GM18498 (cell line): ENCODE measurements around the gene HYAL3.
"Not testable (repeated sequence)": the region's sequence is repeated elsewhere in the genome, so short reads cannot be mapped to it uniquely, and the experiment has no call there.

ENCODE experiments used
- ATAC-seq: cut with Tn5 transposase; IDR thresholded peaks from one replicate; pipeline ENCODE4 v1.9.1; 2021; ENCODE audit warnings: mild to moderate bottlenecking, moderate library complexity; ENCODE audit not compliant: unreplicated experiment

Gene HYAL3

GRCh38 chr3:50316657-50317242 is 17.5 kb upstream of the HYAL3 start:
- ATAC-seq, result no peak

DNA sequence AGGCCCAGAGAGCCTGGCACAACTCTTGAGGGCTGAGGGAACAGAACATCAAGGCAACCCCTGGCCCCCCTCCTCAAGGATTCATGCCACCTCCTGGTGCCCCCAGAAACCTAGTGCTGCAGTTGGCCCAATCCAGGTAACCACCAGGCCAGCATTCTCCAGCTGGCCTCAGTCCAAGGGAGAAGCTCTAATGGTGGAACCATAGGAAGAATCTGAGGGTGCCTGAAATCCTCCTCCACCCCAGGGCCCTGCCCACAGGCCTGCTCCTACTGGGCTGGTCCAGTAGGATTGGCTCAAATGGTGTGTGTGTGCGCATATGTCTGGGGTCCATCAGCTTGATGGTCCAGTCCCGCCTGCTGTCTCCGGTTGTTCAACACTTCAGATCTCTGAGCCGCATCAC is 15.6 kb upstream of the HYAL3 start:
- ATAC-seq, result no peak

- no peak for ATAC-seq
Observed at GRCh38 chr3:50314342-50314741, 15.1 kb upstream of the HYAL3 start.

DNA sequence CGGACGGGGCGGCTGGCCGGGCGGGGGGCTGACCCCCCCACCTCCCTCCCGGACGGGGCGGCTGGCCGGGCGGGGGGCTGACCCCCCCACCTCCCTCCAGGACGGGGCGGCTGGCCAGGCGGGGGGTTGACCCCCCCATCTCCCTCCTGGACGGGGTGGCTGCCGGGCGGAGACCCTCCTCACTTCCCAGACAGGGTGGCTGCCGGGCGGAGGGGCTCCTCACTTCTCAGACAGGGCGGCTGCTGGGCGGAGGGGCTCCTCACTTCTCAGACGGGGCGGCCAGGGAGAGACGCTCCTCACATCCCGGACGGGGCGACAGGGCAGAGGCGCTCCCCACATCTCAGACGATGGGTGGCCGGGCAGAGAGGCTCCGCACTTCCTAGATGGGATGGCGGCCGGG is 12.8 kb upstream of the HYAL3 start:
- not testable (repeated sequence) for ATAC-seq

DNA sequence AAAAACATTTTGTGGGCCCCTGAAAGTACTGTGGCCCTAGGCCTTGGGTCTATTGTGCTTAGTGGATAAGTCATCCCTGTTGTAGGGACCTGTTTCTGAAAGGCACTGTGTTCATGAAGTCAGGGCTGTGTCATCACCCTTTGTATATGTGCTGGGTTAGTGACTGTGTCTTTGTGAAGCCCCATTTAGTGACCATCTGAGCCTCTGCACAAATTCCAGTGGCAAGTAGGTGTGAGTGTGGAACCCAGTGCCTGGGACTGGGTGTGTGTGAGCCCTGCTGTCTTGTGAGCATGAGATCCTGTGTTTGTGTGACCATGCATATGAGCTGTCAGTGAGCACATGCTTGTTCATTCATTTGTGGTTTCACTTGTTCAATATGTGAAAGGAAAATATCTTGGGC is 5.4 kb upstream of the HYAL3 start:
- no peak for ATAC-seq

DNA sequence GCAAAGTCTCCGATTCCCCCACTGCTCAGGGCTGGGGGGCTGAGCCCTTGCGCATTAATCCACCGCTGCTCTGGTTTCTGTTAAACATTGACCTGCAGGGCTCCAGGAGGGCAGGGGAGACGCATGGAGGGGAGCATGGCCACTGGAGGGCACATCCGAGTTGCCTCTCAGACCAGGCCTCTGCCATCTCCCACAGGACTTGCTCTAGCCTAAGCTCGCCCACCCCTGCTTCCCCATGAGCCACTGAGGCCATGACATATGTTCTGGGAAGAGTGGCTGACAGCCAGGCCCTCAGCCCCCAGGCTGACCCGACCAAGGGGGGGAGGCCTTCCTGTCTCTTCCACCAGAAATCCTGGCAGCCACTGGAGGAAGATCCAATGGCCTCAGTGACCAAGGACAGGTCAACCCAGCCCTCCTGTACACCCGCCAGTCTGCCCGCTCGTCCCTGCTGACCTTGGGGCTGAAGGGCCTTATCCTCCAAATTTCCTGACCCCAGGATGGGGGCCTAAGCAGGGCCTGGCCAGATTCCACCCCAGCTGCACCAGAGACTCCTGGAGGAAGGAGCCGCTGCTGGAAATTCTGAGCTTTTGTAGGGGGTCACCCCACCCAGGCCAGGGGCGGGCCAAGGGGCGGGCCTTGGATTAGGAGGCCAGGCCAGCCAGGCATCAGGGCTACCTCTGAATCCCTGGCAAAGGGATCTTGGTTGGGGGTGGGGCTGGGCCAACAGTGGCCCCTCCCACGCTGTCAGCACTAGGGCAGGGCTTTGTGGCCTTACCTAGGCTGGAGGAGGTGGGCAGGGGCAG is 4.0 kb upstream of the HYAL3 start, which contains the start of gene HYAL1:
TSS of gene HYAL1 (minus strand) at position 562 of the 803 bp plus-strand sequence. CDS start 618 bp downstream, outside the sequence.
- no peak for ATAC-seq

DNA sequence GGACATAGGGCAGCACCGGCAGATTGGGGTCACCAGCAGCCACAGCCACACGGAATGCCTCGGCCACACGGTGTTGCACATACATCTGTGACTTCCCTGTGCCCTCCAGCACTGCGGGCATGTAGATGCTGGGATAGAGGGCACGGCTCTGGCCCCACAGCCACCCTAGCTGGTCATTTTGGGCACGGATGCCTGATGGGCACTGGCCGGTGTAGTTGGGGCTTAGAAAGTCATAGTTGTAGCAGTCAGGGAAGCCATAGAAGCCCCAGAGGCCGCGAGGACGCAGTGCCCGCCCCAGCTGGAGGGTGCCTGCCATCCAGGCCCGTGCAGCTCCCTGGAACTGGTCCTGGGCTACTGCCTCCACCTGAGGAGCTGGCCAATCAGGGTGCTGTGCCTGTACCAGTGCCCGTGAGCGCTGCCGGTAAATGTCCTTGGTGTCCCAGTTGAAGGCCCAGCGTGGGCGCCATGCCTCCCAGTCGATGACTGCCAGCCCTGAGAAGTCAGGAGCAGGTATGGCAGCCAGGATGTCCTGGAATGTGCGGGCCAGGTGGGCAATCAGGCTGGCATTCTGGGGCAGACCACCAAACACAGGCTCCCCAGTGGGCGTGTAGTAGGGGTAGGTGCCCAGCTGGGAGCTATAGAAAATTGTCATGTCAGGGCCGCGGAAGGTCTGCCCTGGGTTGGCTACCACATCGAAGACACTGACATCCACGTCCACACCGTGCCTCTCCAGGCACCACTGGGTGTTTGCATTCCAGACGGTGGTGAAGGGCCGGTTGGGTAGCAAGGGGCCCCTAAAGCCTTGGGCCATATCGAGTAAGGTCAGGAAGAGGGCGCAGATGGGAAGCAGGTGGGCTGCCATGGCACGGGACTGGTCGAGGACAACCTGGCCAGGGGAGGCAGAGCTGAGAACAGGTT is 3.1 kb upstream of the HYAL3 start:
- no peak for ATAC-seq

DNA sequence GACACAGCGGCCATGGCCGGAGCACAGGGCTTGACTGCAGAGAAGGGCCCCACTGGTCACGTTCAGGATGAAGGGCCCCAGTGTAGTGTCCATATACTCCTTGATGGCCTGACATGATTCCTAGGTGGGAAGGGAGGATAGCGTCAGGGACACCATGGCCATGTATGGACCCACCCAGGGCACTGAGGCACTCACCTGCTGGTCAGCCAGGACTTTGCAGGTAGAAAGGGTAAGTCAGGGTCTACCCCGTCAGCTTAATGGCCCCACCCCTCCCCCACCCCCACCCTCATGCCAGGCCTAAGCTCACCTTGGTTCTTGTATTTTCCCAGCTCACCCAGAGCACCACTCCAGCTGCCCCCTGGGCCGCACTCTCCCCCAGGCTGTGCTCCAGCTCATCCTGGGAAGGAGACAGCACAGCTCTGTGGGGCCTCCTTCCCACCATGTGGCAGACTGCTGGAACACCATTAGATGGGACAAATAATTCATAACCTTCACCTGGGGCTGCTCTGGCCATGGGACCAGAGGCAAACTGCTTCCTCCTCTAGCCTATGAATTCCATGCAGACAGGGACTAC is 1.6 kb upstream of the HYAL3 start:
- no peak for ATAC-seq

DNA sequence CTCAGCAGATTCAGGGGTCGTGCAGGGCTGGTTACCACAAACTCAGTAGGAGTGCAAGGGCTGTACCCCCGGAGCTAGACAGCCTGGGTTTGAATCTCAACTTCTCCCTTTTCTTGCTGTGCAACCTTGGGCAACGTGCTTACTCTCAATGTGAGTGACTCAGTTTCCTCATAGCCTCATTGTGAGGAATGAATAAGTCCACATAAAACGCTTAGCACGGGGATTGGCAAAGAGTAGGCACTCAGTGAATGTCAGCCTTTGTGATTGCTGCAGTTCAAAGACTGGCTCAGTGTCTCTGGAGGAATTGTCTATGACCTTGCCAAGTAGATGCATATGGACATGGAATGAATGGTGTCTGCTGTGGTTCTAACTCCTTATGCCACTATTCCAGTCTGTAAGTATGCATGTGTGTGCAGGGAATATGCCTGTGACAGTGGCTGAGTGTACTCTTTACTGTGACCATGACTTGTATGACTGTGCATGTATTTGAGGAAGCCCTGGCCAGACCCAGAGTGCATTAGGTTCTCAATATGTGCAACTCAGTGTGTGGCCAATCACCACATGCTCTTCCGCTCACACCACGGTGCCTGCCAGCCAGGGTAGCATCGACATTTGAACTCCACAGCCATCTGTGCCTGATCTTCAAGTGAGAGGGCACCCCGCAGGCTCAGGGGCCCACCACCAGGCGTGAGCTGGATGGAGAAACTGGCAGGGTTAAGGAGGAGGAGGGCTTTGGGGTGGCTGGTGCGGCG is 900 bp upstream of the HYAL3 start:
- no peak for ATAC-seq

DNA sequence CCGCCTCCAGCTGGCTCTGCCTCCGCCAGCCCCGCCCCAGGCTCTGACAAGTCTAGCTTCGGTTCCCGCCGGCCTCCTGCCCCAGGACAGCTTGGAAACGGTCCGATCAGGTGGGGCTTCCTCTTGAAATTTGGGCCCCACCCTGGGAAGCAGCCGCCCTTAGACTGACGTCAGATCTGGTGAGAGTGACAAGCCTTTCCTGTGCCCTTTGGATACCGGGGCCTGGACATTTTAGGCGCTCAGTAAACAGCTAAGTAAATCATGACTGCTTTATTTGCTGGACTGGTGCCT is 378 bp upstream of the HYAL3 start:
- no peak for ATAC-seq

- ATAC-seq, result no peak
Observed at GRCh38 chr3:50297896-50298725, 1.1 kb downstream of the HYAL3 start.

DNA sequence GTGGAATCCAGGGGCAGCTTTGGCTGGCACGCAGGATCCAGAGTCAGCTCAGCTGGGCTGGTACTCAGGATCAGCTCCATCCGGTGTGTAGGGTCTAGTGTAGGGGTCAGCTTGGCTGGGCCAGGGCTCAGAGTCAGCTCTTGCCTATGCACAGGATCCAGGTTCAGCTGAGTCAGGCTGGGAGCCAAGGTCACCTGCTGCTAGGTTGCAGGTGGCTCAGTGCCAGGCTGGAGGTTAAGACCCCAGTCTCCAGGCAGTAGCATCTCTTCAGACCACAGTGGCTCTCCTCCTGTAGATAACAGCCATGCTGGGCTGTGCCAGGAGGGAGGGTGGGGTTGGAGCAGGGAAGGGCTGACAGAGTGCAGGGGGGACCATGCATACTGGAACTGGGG is 1.8 kb downstream of the HYAL3 start:
- ATAC-seq, result no peak

- no peak for ATAC-seq
Observed at GRCh38 chr3:50296721-50297383, 2.4 kb downstream of the HYAL3 start.

DNA sequence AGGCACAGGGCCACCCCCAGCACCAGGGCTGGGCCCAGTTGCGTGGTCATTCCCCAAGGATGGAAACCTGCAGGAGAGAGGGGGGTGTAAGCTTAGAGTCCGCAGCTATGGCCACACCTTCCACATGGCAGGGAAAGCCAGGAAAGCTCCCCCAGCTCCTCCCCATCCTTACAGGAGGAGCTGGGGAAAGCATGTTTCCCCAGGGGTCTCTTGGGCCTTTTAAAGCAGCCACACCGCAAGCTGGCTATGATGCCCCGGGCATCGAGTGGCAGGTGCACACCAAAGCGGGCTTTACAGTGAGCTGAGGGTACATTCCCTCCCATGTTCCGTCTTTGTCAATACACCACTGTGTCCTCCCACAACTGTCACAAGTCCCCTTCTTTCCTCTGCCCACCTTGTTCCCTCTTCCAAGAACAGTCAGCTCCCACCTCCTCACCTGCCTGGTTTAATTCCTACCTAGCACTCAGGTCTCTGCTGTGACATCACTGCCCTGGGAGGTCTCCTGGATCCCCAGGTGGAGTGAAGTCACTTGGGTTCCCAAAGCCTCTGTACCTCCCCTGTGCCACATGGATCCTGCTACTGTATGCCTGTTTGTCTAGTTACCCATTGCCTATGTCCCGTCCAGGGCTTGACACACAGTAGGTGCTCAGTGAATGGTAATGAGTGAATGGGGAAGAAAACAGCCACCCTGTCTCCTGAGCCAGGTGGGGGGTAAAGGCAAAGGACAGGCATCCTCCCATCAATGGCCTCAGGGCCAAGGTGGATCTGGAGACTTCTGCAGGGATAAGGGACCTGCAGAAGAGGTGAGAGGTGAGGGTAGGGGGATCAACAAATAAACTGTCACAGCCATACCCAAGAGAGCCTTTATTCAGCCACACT is 3.4 kb downstream of the HYAL3 start:
- no peak for ATAC-seq

DNA sequence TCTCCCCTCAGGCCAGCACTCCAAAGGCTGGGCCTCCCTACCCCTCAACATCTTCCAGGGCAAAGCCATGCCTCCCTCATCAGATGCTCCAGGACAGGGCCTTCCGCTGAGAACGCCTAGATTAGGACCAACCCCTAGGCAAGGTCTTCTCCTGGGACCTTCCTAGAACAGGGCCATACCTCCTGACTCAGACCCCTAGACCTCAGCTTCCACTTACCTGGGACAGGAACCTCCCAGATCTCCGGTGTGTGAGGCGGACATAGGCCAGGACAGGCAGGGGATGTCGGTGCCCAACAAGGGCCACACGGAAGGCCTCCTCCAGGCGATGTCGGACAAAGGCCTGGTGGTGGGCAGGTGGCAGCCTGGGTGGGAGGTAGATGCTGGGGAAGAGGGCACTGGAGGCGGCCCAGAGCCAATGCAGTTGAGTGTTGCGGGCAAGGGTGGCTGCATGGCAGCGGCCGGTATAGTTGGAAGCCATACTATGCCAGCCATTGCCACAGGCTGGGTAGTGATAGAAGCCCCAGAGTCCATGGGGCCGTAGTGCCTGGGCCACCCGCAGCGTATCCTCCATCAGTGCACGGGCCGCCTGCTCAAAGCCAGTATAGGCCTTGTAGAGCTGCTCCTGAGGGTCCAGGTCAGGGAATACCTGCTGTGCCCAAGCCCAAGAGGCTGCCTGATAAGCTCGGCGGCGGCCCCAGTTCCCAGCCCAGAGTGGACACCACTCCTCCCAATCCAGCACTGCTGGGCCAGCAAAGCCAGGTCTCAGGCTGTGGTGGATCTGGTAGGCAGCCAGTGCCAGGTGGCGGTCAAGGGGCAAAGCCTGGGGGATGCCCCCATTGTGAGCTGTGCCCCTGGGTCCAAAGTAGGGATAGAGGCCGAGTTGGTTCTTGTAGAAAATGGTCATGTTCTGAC is 4.5 kb downstream of the HYAL3 start:
- ATAC-seq, result no peak

DNA sequence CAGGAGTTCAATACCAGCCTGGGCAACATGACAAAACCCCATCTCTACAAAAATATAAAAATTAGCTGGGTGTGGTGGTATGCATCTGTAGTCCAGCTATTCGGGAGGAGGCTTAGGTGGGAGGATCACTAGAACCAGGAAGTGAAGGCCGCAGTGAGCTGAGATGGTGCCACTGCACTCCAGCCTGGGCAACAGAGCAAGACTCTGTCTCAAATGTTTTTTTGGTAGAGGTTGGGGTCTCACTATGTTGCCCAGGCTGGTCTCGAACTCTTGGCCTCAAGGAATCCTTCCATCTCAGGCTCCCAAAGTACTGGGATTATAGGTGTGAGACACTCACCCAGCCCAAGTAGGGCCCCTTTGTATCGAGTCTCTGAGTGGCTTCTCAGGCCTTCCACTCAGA is 5.1 kb downstream of the HYAL3 start:
- no peak for ATAC-seq

DNA sequence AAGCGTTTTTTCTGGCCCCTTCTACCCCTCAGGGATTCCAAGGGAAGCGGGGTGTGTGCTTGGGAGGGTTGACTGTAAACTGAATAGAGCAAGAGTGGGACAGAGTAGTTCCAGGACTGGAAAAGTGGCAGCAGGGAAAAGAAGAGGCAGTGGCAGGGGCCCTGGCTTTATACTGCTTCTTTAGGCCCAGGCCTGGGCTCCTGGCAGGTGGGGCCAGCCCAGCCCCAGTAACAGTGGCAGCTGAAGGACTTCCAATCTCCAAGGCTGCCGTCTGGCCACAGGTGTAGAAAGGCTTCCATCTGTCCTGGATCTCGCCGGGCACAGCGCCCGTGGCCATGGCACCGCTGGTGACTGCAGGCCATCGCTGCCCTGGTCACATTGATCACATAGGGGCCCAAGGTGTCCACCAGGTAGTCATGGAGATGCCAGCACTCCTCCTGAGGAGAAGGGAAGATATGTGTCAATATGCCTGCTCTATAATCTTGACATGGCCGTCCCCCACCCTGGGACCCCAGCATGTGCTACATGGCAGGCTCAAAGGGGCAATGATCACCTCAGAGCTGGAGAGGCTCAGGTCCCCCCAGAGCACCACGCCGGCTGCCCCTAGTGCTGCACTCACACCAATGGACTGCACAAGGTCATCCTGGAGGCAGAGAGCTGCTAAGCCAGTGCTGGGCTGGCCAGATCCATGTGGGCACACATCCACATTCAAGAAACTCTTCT is 6.0 kb downstream of the HYAL3 start:
- ATAC-seq, result no peak
